GM18519 (cell line): Measurements from ENCODE around the gene SCYL1.

Source experiments
- ATAC-seq: cut with Tn5 transposase; IDR thresholded peaks from one replicate; pipeline ENCODE4 v1.9.1; 2021; ENCODE audit warnings: mild to moderate bottlenecking, moderate library complexity; ENCODE audit not compliant: unreplicated experiment, low FRiP score

SCYL1 gene

GRCh38 chr11:65551572-65552387, 26.9 kb downstream of the SCYL1 start:
- ATAC-seq: no peak

- ATAC-seq: no peak
Measured at GRCh38 chr11:65552388-65552951, 27.6 kb downstream of the SCYL1 start.

- ATAC-seq: no peak
Measured at GRCh38 chr11:65553301-65554001, 28.6 kb downstream of the SCYL1 start.

GRCh38 chr11:65554057-65554818, 29.4 kb downstream of the SCYL1 start:
- ATAC-seq: no peak

GRCh38 chr11:65554842-65555430, 30.1 kb downstream of the SCYL1 start:
- no peak for ATAC-seq

- ATAC-seq: no peak
Measured at GRCh38 chr11:65555693-65556231, 30.9 kb downstream of the SCYL1 start.

- no peak for ATAC-seq
Measured at GRCh38 chr11:65556470-65557279, 31.8 kb downstream of the SCYL1 start.

- no peak for ATAC-seq
Measured at GRCh38 chr11:65557280-65558001, 32.6 kb downstream of the SCYL1 start.

- ATAC-seq: no peak
Measured at GRCh38 chr11:65558002-65558929, 33.4 kb downstream of the SCYL1 start, which contains the start of gene LTBP3. LTBP3 (minus strand) TSS chr11:65558359; CDS start chr11:65557959, 400 bp downstream.

GRCh38 chr11:65558930-65559509, 34.1 kb downstream of the SCYL1 start:
- no peak for ATAC-seq

GRCh38 chr11:65559535-65559934, 34.7 kb downstream of the SCYL1 start:
- no peak for ATAC-seq

GRCh38 chr11:65559951-65560537, 35.2 kb downstream of the SCYL1 start:
- no peak for ATAC-seq

GRCh38 chr11:65560555-65561418, 35.9 kb downstream of the SCYL1 start:
- ATAC-seq: no peak

- ATAC-seq: no peak
Measured at GRCh38 chr11:65562020-65562419, 37.1 kb downstream of the SCYL1 start.

GRCh38 chr11:65562788-65563187, 37.9 kb downstream of the SCYL1 start:
- no peak for ATAC-seq

- no peak for ATAC-seq
Measured at GRCh38 chr11:65563601-65564000, 38.7 kb downstream of the SCYL1 start.
